HL-60 (cell line): ENCODE results near the gene MOGAT3.

Source experiments
- CTCF ChIP-seq: IDR thresholded peaks from one replicate; pipeline ENCODE4 v1.5.1; 2011; ENCODE audit warnings: low read length, control low read depth, inconsistent platforms; ENCODE audit not compliant: insufficient read depth
- GABPA ChIP-seq: IDR thresholded peaks from 2 replicates; pipeline ENCODE4 v1.6.1; 2012; ENCODE audit warnings: low read depth
- POLR2AphosphoS5 ChIP-seq: IDR thresholded peaks from 2 replicates; pipeline ENCODE4 v1.6.1; 2012; ENCODE audit warnings: low read depth
- TF ChIP-seq, protein P1 (sequence below): IDR thresholded peaks from 2 replicates; pipeline ENCODE4 v1.6.1; 2012; ENCODE audit warnings: low read depth; ENCODE audit not compliant: insufficient replicate concordance

GRCh38 chr7:101186844-101187428 is 13.9 kb downstream of the MOGAT3 start:
- no peak for TF ChIP-seq CTCF
- TF ChIP-seq, protein P1, sequence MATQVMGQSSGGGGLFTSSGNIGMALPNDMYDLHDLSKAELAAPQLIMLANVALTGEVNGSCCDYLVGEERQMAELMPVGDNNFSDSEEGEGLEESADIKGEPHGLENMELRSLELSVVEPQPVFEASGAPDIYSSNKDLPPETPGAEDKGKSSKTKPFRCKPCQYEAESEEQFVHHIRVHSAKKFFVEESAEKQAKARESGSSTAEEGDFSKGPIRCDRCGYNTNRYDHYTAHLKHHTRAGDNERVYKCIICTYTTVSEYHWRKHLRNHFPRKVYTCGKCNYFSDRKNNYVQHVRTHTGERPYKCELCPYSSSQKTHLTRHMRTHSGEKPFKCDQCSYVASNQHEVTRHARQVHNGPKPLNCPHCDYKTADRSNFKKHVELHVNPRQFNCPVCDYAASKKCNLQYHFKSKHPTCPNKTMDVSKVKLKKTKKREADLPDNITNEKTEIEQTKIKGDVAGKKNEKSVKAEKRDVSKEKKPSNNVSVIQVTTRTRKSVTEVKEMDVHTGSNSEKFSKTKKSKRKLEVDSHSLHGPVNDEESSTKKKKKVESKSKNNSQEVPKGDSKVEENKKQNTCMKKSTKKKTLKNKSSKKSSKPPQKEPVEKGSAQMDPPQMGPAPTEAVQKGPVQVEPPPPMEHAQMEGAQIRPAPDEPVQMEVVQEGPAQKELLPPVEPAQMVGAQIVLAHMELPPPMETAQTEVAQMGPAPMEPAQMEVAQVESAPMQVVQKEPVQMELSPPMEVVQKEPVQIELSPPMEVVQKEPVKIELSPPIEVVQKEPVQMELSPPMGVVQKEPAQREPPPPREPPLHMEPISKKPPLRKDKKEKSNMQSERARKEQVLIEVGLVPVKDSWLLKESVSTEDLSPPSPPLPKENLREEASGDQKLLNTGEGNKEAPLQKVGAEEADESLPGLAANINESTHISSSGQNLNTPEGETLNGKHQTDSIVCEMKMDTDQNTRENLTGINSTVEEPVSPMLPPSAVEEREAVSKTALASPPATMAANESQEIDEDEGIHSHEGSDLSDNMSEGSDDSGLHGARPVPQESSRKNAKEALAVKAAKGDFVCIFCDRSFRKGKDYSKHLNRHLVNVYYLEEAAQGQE: no peak
- no peak for TF ChIP-seq POLR2AphosphoS5
- TF ChIP-seq GABPA: no peak
